HG03520 (cell line): ENCODE measurements around the gene NEIL1.
"Not testable (repeated sequence)": the region's sequence is repeated elsewhere in the genome, so short reads cannot be mapped to it uniquely, and the experiment has no call there.

Experiments
- ATAC-seq: cut with Tn5 transposase; IDR thresholded peaks from one replicate; pipeline ENCODE4 v1.9.1; 2021; ENCODE audit warnings: mild to moderate bottlenecking, moderate library complexity; ENCODE audit not compliant: unreplicated experiment

NEIL1 gene

DNA sequence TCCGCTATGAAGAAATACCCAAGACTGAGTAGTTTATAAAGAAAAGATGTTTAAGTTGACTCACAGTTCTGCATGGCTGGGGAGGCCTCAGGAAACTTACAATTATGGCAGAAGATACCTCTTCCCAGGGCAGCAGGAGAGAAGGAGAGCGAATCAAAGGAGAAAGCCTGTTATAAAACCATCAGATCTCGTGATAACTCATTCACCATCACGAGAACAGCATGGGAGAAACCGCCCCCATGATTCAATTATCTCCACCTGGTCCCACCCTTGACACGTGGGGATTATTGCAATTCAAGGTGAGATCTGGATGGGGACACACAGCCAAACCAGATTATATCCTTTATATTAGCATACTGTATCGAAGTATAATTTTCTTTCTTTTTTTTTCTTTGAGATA is 14.7 kb upstream of the NEIL1 start:
- not testable (repeated sequence) for ATAC-seq

GRCh38 chr15:75333654-75334419 is 13.0 kb upstream of the NEIL1 start:
- not testable (repeated sequence) for ATAC-seq

- ATAC-seq, result no peak
Observed at GRCh38 chr15:75335313-75335704, 11.5 kb upstream of the NEIL1 start.

DNA sequence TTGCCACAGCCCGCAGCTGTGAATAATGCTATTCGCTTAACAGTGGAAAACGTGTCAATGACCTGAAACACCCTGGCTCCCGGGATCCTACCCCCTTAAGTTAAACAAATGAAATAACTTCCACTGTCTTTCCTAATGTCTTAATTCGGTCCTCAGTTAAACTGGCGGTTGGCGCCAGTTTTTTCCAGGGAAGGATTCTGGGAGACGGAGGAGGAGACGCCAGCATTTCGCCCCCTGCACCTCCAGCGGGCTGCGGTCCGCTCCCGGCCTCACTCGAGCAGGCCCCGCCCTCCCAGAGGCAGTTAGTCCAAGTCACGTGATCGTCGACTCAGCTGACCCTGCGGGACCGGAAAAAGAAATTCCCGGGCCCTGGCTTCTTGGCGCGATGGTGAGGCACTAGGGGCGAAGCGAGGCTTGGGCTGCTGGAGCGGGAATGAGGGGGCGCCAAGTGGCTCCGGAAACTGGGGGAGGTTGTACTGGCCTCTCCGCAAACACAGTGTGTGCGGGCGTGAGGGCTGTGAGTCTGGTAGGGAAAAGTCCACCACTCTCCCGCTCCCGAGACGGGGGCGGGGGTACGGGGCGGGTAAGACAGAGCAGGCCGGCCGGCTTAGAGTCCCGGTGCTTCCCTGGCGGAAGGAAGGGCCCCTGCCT is 11.0 kb upstream of the NEIL1 start, which contains the start of gene COMMD4:
TSS of gene COMMD4 (plus strand) at position 359 of the 651 bp plus-strand sequence. CDS start at position 386, 27 bp downstream.
- no peak for ATAC-seq

- no peak for ATAC-seq
Observed at GRCh38 chr15:75338661-75339240, 8.1 kb upstream of the NEIL1 start.

DNA sequence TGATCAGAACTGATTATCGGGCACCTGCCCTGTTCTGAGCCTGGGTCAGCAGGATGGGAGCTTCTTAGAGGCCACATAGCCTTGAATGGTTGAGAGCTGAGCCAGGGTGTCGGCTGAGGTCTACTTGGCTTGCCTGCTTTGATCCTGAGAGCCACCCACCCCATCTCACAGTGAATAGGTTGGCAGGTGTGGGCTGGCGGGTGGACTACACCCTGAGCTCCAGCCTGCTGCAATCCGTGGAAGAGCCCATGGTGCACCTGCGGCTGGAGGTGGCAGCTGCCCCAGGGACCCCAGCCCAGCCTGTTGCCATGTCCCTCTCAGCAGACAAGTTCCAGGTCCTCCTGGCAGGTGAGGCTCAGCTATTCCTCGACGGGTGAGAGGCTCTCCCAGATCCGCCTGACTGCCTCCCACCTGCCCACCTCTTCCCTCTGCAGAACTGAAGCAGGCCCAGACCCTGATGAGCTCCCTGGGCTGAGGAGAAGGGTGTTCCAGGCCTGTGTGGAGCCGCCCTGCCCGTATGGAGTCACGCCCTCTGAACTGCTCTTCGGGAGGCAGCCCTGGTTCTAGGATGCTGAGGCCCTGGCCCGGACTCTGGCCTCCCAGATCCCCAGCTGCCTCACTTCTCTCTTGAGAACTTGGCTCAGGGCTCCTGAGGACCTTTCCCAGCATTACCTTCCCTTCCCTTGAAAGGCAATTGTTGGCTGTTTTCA is 7.2 kb upstream of the NEIL1 start:
- no peak for ATAC-seq

GRCh38 chr15:75342221-75342620 is 4.6 kb upstream of the NEIL1 start:
- no peak for ATAC-seq

DNA sequence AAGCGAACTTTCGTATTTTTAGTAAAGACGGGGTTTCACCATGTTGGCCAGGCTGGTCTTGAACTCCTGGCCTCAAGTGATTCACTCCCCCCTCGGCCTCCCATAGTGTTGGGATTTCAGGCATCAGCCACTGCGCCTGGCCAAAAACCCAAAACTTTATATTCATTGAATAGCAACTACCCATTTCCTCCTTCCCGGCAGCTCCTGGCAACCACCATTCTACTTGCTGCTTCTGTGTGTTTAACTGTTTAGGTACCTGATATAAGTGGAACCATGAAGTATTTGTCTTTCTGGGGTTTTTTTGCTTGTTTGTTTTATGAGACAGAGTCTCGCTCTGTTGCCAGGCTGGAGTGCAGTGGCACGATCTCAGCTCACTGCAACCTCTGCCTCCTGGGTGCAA is 2.9 kb upstream of the NEIL1 start:
- not testable (repeated sequence) for ATAC-seq

DNA sequence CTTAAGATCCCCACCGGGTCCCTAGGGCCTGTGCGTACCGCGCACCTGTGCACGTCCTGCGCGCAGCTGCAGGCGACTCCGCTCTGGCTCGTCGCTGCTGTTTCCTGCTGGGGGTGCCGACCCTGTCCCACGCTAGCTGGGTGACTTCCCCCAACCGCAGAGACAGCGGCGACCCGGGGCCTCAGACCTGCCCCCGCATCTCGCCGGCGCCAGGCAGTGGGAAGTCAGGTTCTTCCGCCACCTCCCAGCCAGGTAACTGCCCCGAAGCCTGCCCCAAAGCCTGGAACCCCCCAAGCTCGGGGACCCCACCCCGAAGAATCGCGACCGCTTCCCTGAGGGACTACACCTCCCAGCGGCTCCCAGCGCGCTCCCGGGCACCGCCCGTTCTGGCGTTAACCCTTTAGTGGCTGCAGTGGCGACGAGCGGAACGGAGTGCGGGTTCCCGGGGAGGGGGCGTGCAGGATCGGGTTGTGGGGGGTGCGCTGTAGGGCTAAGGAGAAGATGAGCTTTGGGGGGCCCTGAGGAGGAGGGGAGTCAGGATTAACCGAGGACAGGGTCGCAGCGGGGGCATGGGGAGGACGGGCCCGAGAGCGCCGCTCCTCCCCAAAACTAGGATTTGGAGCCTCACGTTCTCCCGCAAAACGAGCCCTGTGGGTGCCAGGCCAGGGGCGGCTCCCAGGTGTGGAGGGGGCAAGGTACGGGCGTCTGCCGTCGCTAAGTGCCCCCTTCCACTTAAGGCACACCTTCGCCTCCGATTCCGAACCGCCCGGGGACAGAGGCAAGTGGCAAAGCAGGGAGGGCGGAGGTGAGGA is 589 bp downstream of the NEIL1 start:
- no peak for ATAC-seq

GRCh38 chr15:75348034-75348561 is 1.3 kb downstream of the NEIL1 start:
- ATAC-seq, result no peak

DNA sequence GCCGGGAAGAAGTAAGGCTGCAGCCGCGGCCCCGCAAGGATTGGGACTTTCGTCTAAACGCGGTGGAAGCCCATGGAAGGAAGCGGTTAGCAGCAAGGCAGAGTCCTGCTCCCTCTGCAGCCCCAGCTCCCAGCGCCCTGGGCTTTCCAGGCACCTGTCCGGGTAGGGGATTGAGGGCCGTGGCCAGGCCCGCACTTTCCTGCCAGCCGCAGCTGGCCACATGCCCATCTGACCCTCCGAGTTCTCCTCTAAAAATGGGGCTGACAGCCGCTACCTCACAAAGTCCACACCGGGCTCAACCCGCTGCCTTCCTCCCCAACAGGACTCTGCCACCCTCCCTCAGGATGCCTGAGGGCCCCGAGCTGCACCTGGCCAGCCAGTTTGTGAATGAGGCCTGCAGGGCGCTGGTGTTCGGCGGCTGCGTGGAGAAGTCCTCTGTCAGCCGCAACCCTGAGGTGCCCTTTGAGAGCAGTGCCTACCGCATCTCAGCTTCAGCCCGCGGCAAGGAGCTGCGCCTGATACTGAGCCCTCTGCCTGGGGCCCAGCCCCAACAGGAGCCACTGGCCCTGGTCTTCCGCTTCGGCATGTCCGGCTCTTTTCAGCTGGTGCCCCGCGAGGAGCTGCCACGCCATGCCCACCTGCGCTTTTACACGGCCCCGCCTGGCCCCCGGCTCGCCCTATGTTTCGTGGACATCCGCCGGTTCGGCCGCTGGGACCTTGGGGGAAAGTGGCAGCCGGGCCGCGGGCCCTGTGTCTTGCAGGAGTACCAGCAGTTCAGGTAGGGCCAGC is 1.9 kb downstream of the NEIL1 start:
- ATAC-seq, result no peak

- not testable (repeated sequence) for ATAC-seq
Observed at GRCh38 chr15:75349351-75349669, 2.5 kb downstream of the NEIL1 start.

DNA sequence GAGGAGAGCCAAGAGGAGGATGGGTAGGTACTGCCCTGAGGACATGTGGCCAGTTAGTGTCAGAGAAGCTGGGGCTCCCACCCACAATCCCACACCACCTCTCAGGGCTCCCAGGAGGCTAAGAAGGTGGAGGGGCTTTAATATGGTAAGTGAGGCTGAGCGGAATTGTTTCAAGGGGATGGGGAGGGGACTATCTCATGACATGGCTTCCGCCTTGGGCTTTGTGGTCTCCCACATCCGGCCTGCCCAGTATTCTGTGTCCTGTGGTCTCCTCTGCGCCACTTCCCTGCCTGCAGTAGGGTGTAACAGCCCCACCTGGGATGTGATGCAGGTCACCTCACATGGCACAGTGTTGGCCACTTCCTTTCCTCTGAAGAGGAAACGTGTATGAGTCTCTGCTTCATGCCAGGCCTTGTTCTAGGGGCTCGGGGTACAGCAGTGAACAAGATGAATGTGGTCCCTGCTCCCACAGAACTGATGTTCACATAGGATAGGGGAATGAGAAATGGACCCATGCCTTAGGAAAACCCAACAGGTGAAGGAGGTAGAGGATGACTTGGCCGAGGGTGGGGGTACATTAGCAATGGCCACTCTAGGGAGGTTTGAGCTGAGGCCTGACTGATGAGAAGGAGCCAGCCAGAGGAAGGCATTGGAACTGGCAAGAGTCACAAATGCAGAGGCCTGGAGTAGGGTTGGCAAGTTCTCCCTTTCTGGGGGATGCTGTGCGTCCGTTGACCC is 3.2 kb downstream of the NEIL1 start:
- no peak for ATAC-seq

GRCh38 chr15:75350601-75351361 is 3.9 kb downstream of the NEIL1 start:
- ATAC-seq, result no peak

DNA sequence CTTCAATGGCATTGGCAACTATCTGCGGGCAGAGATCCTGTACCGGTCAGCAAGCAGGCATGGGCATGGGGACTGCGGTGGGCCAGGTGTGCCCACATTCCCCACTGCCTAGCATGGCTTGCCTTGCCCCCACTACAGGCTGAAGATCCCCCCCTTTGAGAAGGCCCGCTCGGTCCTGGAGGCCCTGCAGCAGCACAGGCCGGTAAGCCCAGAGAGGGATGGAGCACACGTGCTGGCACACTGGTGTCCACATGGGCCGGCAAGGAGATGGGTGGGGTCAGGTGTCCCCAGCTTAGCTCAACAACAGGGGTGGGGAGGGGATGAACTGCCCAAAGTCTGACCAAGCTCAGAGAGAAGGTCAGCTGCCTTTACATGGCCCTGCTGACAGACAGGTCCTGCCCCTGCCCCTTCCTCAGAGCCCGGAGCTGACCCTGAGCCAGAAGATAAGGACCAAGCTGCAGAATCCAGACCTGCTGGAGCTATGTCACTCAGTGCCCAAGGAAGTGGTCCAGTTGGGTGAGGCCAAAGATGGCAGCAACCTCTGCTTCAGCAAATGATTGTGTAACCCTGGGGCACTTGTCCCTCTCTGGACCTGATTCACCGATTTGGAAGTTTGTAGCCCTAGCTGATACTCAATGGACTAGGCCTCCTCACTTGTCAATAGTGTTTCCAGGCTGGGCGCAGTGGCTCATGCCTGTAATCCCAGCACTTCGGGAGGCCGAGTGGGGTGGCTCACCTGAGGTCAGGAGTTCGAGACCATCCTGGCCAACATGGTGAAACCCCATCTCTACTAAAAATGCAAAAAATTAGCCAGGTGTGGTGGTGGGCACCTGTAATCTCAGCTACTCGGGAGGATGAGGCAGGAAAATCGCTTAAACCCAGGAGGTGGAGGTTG is 5.6 kb downstream of the NEIL1 start:
- no peak for ATAC-seq

DNA sequence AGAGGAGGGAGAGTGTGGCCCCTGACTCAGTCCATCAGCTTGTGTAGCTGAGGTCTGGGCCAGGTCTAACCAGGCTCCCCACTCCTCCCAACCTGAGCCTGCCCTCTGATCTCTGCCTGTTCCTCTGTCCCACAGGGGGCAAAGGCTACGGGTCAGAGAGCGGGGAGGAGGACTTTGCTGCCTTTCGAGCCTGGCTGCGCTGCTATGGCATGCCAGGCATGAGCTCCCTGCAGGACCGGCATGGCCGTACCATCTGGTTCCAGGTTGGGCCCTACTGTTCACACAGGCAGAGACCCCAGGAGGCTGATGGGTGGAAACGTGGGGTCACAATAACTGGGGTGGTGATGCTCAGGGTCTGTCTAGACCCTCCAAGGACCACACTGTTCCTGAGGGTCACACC is 6.8 kb downstream of the NEIL1 start:
- no peak for ATAC-seq

DNA sequence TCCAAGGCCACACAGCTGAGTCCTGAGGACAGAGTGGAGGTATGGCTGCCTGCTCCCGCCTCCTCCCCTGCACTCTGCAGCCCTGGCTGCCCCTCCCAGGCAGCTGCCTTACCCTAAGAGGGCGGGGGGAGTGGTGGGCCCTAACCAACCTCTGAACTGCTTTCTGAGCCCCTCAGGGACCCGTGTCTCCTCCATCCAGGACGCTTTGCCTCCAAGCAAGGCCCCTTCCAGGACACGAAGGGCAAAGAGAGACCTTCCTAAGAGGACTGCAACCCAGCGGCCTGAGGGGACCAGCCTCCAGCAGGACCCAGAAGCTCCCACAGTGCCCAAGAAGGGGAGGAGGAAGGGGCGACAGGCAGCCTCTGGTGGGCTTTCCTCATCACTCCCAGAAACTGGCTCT is 7.6 kb downstream of the NEIL1 start:
- ATAC-seq, result no peak
